IMR-90 (cell line): Measurements from ENCODE around the gene DDX52. TPM values are rescaled to one million over a fixed set of nuclear protein-coding genes. Genes with fewer than 3 reads are reported as not detected.

Experiments used
- ATAC-seq: fragments of 200-7000 bp; cut with Tn5 transposase; 2 replicates; pipeline ENCODE4 v1.9.1; 2020; ENCODE audit warnings: low read depth, mild to moderate bottlenecking, moderate library complexity
- BruUV-seq: library from RNA; stranded (reverse); fragments of 400-500 nt; replicated peaks from 2 replicates; lab custom pipeline; 2021; lab: Mats Ljungman, UMichigan
- CTCF ChIA-PET: fragments of 300-600 bp; formaldehyde crosslinking; extraction: SDS; loops from one replicate; lab custom pipeline; 2021; ENCODE audit warnings: antibody characterized with exemption; lab: Yijun Ruan, JAX
- POLR2A ChIA-PET: fragments of 300-600 bp; sonication (Branson Sonifier 250); formaldehyde crosslinking; loops from one replicate; lab custom pipeline; 2022; ENCODE audit warnings: antibody characterized with exemption; ENCODE audit not compliant: unreplicated experiment; lab: Charles Lee
- DNase-seq: peaks from one replicate; pipeline ENCODE4 v3.0.0; 2013
- H2AFZ ChIP-seq: replicated peaks from 2 replicates; pipeline ENCODE3; 2013; ENCODE audit warnings: low read length, mild to moderate bottlenecking; ENCODE audit not compliant: poor library complexity
- H2AK5ac ChIP-seq: 2 replicates; pipeline ENCODE4 v1.6.1; 2013; ENCODE audit warnings: low read depth, low read length, inconsistent platforms
- H2AK9ac ChIP-seq: replicated peaks from 2 replicates; pipeline ENCODE3; 2013; ENCODE audit warnings: mild to moderate bottlenecking, low read depth, low read length, moderate library complexity; ENCODE audit not compliant: poor library complexity
- H2BK120ac ChIP-seq: 2 replicates; pipeline ENCODE4 v1.6.1; 2013; ENCODE audit warnings: low read depth, low read length, inconsistent platforms
- H2BK15ac ChIP-seq: 3 replicates; pipeline ENCODE4 v1.6.1; 2013; ENCODE audit warnings: low read depth, low read length, inconsistent platforms
- H2BK20ac ChIP-seq: 2 replicates; pipeline ENCODE4 v1.6.1; 2013; ENCODE audit warnings: low read depth, mild to moderate bottlenecking, inconsistent platforms, low read length, moderate library complexity
- H2BK5ac ChIP-seq: 2 replicates; pipeline ENCODE4 v1.6.1; 2013; ENCODE audit warnings: mild to moderate bottlenecking, low read depth, low read length, inconsistent platforms; ENCODE audit not compliant: poor library complexity, severe bottlenecking
- H3K14ac ChIP-seq: replicated peaks from 2 replicates; pipeline ENCODE4 v1.6.1; 2013; ENCODE audit warnings: low read depth, low read length, inconsistent platforms
- H3K18ac ChIP-seq: 2 replicates; pipeline ENCODE4 v1.6.1; 2013; ENCODE audit warnings: low read depth, low read length, control low read depth
- H3K23ac ChIP-seq: 2 replicates; pipeline ENCODE4 v1.6.1; 2013; ENCODE audit warnings: low read depth, low read length, inconsistent platforms
- H3K27ac ChIP-seq: 2 replicates; pipeline ENCODE4 v1.5.1; 2013; ENCODE audit warnings: mild to moderate bottlenecking, control low read depth, low read length; ENCODE audit not compliant: insufficient read depth
- H3K27me3 ChIP-seq: 2 replicates; pipeline ENCODE4 v1.6.1; 2013; ENCODE audit warnings: low read length; ENCODE audit not compliant: control insufficient read depth, insufficient read depth
- H3K36me3 ChIP-seq: 2 replicates; pipeline ENCODE4 v1.6.1; 2013; ENCODE audit warnings: low read length, mixed read lengths; ENCODE audit not compliant: control insufficient read depth, insufficient read depth
- H3K4ac ChIP-seq: 2 replicates; pipeline ENCODE4 v1.6.1; 2013; ENCODE audit warnings: low read depth, low read length, inconsistent platforms
- H3K4me1 ChIP-seq: 2 replicates; pipeline ENCODE4 v1.6.1; 2013; ENCODE audit warnings: low read length, mixed read lengths; ENCODE audit not compliant: control insufficient read depth, insufficient read depth
- H3K4me2 ChIP-seq: 2 replicates; pipeline ENCODE4 v1.6.1; 2013; ENCODE audit warnings: low read depth, mild to moderate bottlenecking, control low read depth, low read length, moderate library complexity
- H3K4me3 ChIP-seq: 2 replicates; pipeline ENCODE4 v1.5.1; 2013; ENCODE audit warnings: low read depth, mild to moderate bottlenecking, control low read depth, low read length, moderate library complexity; ENCODE audit not compliant: insufficient read depth
- H3K56ac ChIP-seq: 2 replicates; pipeline ENCODE4 v1.6.1; 2013; ENCODE audit warnings: low read length, inconsistent platforms; ENCODE audit not compliant: insufficient read depth; ENCODE audit errors: extremely low read depth
- H3K79me1 ChIP-seq, 2 experiments: 2 replicates each; pipeline ENCODE4 v1.6.1; 2013; ENCODE audit warnings: low read length in 2 of 2, inconsistent platforms in 1 of 2, low read depth in 1 of 2
- H3K9ac ChIP-seq: 2 replicates; pipeline ENCODE4 v1.6.1; 2013; ENCODE audit warnings: low read depth, low read length, control low read depth
- H3K9me1 ChIP-seq: 2 replicates; pipeline ENCODE4 v1.6.1; 2013; ENCODE audit warnings: low read length, inconsistent platforms; ENCODE audit not compliant: insufficient read depth
- H3K9me3 ChIP-seq: 2 replicates; pipeline ENCODE4 v1.6.1; 2013; ENCODE audit warnings: low read length; ENCODE audit not compliant: control insufficient read depth, insufficient read depth
- H4K20me1 ChIP-seq: 2 replicates; pipeline ENCODE4 v1.6.1; 2013; ENCODE audit warnings: low read length, inconsistent platforms; ENCODE audit not compliant: insufficient read depth
- H4K5ac ChIP-seq: 2 replicates; pipeline ENCODE4 v1.6.1; 2013; ENCODE audit warnings: mild to moderate bottlenecking, low read depth, low read length, control low read depth
- H4K8ac ChIP-seq, 2 experiments: 2 replicates each; pipeline ENCODE4 v1.6.1; 2013; ENCODE audit warnings: low read depth in 2 of 2, low read length in 2 of 2, control low read depth in 1 of 2, inconsistent platforms in 1 of 2
- H4K91ac ChIP-seq: 2 replicates; pipeline ENCODE4 v1.6.1; 2013; ENCODE audit warnings: low read depth, low read length, inconsistent platforms; ENCODE audit not compliant: insufficient read depth
- CHD1 ChIP-seq: IDR thresholded peaks from 2 replicates; pipeline ENCODE4 v1.6.1; 2012; ENCODE audit warnings: low read depth, low read length, improper control_type of control experiment
- RAD21 ChIP-seq: IDR thresholded peaks from 2 replicates; pipeline ENCODE4 v1.6.1; 2012; ENCODE audit warnings: low read length, improper control_type of control experiment
- RFX5 ChIP-seq: IDR thresholded peaks from 2 replicates; pipeline ENCODE4 v1.8.0; 2012; ENCODE audit warnings: low read depth, mild to moderate bottlenecking, low read length, moderate library complexity
- SMC3 ChIP-seq: fragments of 150-350 bp; IDR thresholded peaks from 2 replicates; pipeline ENCODE4 v1.6.1; 2016; ENCODE audit warnings: low read depth, mild to moderate bottlenecking, antibody characterized with exemption, low read length, moderate library complexity
- WGBS, 2 experiments: methylation state at CpG; one replicate each; pipeline versions ENCODE4 v1.1.5 to v1.1.7; 2013; ENCODE audit warnings: missing lambda C conversion rate in 2 of 2; ENCODE audit not compliant: insufficient read length in 1 of 2; ENCODE audit errors: extremely low coverage in 2 of 2; 5-methylcytosine and 5-hydroxymethylcytosine counted together
- dilution Hi-C: fragments of 300-500 bp; cut with HindIII; formaldehyde crosslinking; loops from one replicate; pipeline ENCODE4 v1.14.3; 2018; ENCODE audit warnings: low sequenced_read_pairs; ENCODE audit not compliant: unreplicated experiment
- in situ Hi-C: fragments of 300-500 bp; cut with MboI; formaldehyde crosslinking; loops from 3 replicates; pipeline ENCODE4 v1.14.3; 2019; ENCODE audit warnings: low sequenced_read_pairs, inconsistent platforms, mixed read lengths
- intact Hi-C: fragments of 100-400 bp; cut with micrococcal nuclease; formaldehyde crosslinking; loops from 2 replicates; pipeline ENCODE4 v1.10.0; 2022
- polyA plus RNA-seq, 3 experiments: library from polyadenylated mRNA; depleted of rRNA; stranded (reverse); fragments of >200 nt; gene quantifications; 2 replicates each; pipeline ENCODE4 v1.2.3, GENCODE V29; 2012; ENCODE audit warnings: low replicate concordance in 1 of 3
- total RNA-seq: library from RNA; depleted of rRNA; stranded (reverse); fragments of >200 nt; gene quantifications from 2 replicates; pipeline ENCODE4 v1.2.3, GENCODE V29; 2012
- TF ChIP-seq, protein P1 (sequence below): fragments of 150-350 bp; IDR thresholded peaks from 2 replicates; pipeline ENCODE4 v1.6.1; 2016; ENCODE audit warnings: low read depth, mild to moderate bottlenecking, low read length, moderate library complexity, borderline replicate concordance

The DDX52 gene
- total and polyA plus RNA-seq, 2 of the 4 experiments (the other 2 are of a cell fraction) = 12.5 to 26.7 TPM

DNA sequence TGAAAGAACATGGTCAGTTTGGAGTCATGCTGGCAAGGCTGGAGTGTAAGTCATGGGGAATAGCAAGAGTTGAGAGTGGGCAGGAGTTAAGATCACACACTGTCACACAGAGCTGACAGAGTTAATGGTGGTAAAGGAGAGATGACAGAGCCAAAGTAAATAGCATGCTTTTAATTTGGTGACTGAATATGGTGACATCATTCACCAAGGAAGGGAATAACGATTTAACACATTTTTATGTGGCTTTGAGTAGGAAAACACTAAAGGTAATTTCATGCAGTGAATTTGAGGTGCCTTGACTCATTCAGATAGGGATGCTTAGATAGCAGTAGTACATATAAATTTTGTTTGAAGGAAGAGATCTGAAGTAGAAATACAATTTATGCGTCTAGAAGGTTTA is 76.1 kb downstream of the DDX52 start:
- Histone ChIP-seq H4K20me1 (peaks cover 3% of the 10 kb centered on the region; the same call in 1 of the 2 replicates), H3K23ac (no peak overlapping the region), H3K56ac (no peak overlapping the region), H3K9me1 (no peaks in the 10 kb centered on the region), H3K27ac (no peak overlapping the region), H3K4me1 (no peaks in the 10 kb centered on the region; the same call in 1 of the 2 replicates), H3K27me3 (no peaks in the 10 kb centered on the region), H3K14ac (no peak overlapping the region), H3K9ac (no peak overlapping the region), H3K4ac (no peak overlapping the region), H2BK120ac (no peak overlapping the region), H2BK15ac (no peak overlapping the region), H2AK9ac (no peak overlapping the region), H3K36me3 (peaks cover 31% of the 10 kb centered on the region), H4K5ac (no peak overlapping the region), H3K4me3 (no peak overlapping the region), H3K4me2 (no peak overlapping the region), H2BK5ac (no peak overlapping the region), H3K18ac (no peak overlapping the region), H2BK20ac (no peak overlapping the region), H4K8ac (no peak overlapping the region), H2AK5ac (no peak overlapping the region), H4K91ac (no peak overlapping the region), H3K9me3 (no peaks in the 10 kb centered on the region), H2AFZ (no peak overlapping the region), H3K79me1 (peaks cover 3 to 14% of the 10 kb centered on the region in 2 experiments; a peak in 2 of 4 replicates)
- dilution Hi-C loops (no loop called here), intact Hi-C loops (no loop called here), in situ Hi-C loops (no loop called here)
- ATAC-seq (no peak), DNase-seq (no peak)
- CTCF ChIA-PET = no interaction called here
- POLR2A ChIA-PET = no interaction called here
- TF ChIP-seq RFX5 = no peak
- TF ChIP-seq, protein P1, sequence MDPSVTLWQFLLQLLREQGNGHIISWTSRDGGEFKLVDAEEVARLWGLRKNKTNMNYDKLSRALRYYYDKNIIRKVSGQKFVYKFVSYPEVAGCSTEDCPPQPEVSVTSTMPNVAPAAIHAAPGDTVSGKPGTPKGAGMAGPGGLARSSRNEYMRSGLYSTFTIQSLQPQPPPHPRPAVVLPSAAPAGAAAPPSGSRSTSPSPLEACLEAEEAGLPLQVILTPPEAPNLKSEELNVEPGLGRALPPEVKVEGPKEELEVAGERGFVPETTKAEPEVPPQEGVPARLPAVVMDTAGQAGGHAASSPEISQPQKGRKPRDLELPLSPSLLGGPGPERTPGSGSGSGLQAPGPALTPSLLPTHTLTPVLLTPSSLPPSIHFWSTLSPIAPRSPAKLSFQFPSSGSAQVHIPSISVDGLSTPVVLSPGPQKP = no peak
- no peak for TF ChIP-seq SMC3
- no peak for TF ChIP-seq RAD21
- TF ChIP-seq CHD1 = no peak
- no CpG with 5 or more reads among the region's 2 CpGs for WGBS, 2 experiments
- BruUV-seq = no TSS peak
